Sigmoid colon (tissue), 7 donors: ENCODE data around the gene PLOD2. TPM values are rescaled to one million over a fixed set of nuclear protein-coding genes. Genes with fewer than 3 reads are reported as not detected.
A peak's percentile ranks its signal among the peaks of the same experiment; 100 is the strongest.

Experiments used
- DNase-seq: peaks from one replicate; pipeline ENCODE4 v3.0.0-alpha.2; 2019
- H3K27ac ChIP-seq, 4 donors: fragments of 200-600 bp; sonication (generic); one replicate each; pipeline ENCODE4 v1.5.1; 2016 to 2019; ENCODE audit warnings: mild to moderate bottlenecking in 1 of 4
- H3K27me3 ChIP-seq, 3 donors: fragments of 200-600 bp; sonication (generic); one replicate each; pipeline ENCODE4 v1.5.1; 2019; ENCODE audit warnings: mild to moderate bottlenecking in 1 of 3
- H3K36me3 ChIP-seq, 4 donors: fragments of 200-600 bp; sonication (generic); one replicate each; pipeline ENCODE4 v1.5.1; 2016 to 2019
- H3K4me1 ChIP-seq, 4 donors: fragments of 200-600 bp; sonication (generic); one replicate each; pipeline ENCODE4 v1.5.1; 2017 to 2019
- H3K4me3 ChIP-seq, 4 donors: fragments of 200-600 bp; sonication (generic); one replicate each; pipeline ENCODE4 v1.5.1; 2017 to 2019; ENCODE audit warnings: mild to moderate bottlenecking in 2 of 4, moderate library complexity in 1 of 4
- H3K9me3 ChIP-seq, 4 donors: fragments of 200-600 bp in 3 of 4; sonication (generic) in 3 of 4; one replicate each; pipeline versions ENCODE4 v1.5.1 to v1.6.1; 2013 to 2019
- EP300 ChIP-seq, 4 donors: sonication (generic); formaldehyde crosslinking; IDR thresholded peaks; one replicate each; pipeline ENCODE4 v1.6.1; 2017; ENCODE audit warnings: antibody characterized with exemption in 4 of 4
- POLR2A ChIP-seq, 2 donors: fragments of 450-650 bp; IDR thresholded peaks; one replicate each; pipeline ENCODE4 v1.6.1; 2016; ENCODE audit warnings: antibody characterized with exemption in 2 of 2, mild to moderate bottlenecking in 2 of 2, moderate library complexity in 2 of 2
- POLR2AphosphoS5 ChIP-seq, 4 donors: sonication (generic); formaldehyde crosslinking; IDR thresholded peaks; one replicate each; pipeline ENCODE4 v1.6.1; 2017; ENCODE audit warnings: antibody characterized with exemption in 4 of 4
- WGBS, 2 donors: extraction: QIAGEN DNeasy Blood & Tissue Kit; methylation state at CpG; one replicate each; pipeline ENCODE4 v1.1.7; 2013; 5-methylcytosine and 5-hydroxymethylcytosine counted together
- intact Hi-C: fragments of 100-400 bp; cut with DNase I; formaldehyde crosslinking; loops from one replicate; pipeline ENCODE4 v1.15.1; 2023
- polyA plus RNA-seq, 3 donors: library from polyadenylated mRNA; stranded (reverse); fragments of 200-250 nt; gene quantifications; one replicate each; pipeline ENCODE4 v1.2.3, GENCODE V29; 2013
- total RNA-seq, 4 donors: library from RNA; depleted of rRNA; stranded (reverse); fragments of >200 nt; gene quantifications; one replicate each; pipeline ENCODE4 v1.1.0, GENCODE V29; 2016
- TF ChIP-seq, protein P1 (sequence below), 4 experiments: fragments of 450-650 bp in 3 of 4; fragments of 200-600 bp in 1 of 4; IDR thresholded peaks; one replicate each; pipeline ENCODE4 v1.5.1; 2016 to 2019; ENCODE audit warnings: antibody characterized with exemption in 4 of 4, mild to moderate bottlenecking in 3 of 4, moderate library complexity in 2 of 4
- donor health status: healthy with polysubstance abuse.
- donor health status: Bipolar disorder and iron deficiency.
- donor health status: healthy.

The PLOD2 gene
- total and polyA plus RNA-seq, 7 donors: 13.6 to 79.9 (median 63.3) TPM

DNA sequence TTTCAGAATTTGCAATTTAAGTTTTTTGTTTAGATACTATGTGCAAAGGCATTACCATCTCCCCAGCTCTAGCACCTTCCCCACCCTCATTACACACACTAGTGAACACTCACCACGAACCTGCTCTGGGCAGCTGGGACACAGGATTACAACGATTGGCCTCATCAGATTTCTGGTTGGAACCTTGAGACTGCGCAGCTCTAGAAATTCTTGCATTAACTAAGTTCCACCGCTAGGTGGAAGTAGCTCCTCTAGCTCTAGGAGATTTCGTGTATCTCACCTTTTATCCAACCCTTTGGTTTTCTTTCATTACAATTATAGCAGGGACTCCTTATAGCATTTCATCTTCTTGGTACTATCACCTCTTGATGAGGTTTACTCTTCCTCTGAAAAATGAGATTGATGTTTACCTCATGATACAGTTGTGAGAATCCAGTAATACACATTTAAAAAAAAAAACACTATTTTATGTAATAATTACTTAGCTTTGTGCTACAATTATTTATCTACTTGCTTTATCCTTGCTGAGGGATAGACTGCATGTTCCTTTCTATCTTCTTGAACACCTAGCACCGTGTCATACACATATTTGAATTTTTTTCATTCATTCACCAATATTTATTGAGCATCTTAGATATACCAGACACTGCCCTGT is 28.7 kb upstream of the PLOD2 start:
- peak; percentile 63 for DNase-seq
- H3K9me3 ChIP-seq: no peaks in the 10 kb centered on the region
- intact Hi-C loops: loop anchor here (1.0 to 2.0 kb wide), 2 partner anchors 125 to 138 kb away; no protein-coding TSS in a partner anchor
- H3K4me1 ChIP-seq: peaks cover 0 to 15% (median 7%) of the 10 kb centered on the region in 4 donors
- WGBS, 2 donors: 4 to 10% methylated on average over 6 of the region's 6 CpGs
- peaks cover 0 to 24% (median 1%) of the 10 kb centered on the region in 4 donors for H3K36me3 ChIP-seq
- no peak for TF ChIP-seq POLR2A (IDR thresholded peaks at IDR 0.05)
- TF ChIP-seq, protein P1, sequence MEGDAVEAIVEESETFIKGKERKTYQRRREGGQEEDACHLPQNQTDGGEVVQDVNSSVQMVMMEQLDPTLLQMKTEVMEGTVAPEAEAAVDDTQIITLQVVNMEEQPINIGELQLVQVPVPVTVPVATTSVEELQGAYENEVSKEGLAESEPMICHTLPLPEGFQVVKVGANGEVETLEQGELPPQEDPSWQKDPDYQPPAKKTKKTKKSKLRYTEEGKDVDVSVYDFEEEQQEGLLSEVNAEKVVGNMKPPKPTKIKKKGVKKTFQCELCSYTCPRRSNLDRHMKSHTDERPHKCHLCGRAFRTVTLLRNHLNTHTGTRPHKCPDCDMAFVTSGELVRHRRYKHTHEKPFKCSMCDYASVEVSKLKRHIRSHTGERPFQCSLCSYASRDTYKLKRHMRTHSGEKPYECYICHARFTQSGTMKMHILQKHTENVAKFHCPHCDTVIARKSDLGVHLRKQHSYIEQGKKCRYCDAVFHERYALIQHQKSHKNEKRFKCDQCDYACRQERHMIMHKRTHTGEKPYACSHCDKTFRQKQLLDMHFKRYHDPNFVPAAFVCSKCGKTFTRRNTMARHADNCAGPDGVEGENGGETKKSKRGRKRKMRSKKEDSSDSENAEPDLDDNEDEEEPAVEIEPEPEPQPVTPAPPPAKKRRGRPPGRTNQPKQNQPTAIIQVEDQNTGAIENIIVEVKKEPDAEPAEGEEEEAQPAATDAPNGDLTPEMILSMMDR (IDR thresholded peaks at IDR 0.05): peak; percentile 26 to 76 (median 67)
- H3K4me3 ChIP-seq: no peak overlapping the region
- no peaks in the 10 kb centered on the region for H3K27me3 ChIP-seq
- no peak overlapping the region for H3K27ac ChIP-seq

DNA sequence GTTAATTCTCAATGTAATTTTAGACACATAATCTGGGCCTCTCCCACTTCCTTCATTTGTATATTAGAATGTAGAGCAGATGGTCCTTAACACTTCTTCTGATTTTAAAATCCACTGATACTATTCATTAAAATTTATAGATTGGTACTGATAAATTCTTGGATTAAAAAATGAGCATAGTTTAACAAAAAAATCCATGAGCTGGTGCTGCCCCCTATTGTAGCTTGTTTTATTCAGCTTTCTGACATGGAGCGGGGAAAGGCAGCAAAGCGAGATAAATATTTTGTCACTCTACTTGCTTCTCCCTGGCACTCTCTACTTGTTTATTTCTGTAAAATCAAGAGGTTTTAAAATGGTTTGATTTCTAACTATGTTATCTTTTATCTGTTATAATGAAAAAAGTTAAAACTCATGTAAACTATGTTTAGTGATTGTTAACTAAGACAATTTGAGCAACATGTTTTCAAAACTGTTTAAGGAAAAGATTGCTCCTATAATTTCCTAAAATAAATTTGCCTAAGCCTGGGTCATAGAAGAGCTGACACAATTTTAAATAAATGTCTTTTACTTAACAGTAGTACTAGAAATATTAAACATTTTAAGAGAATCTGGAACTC is 26.5 kb upstream of the PLOD2 start:
- Histone ChIP-seq H3K9me3 (no peaks in the 10 kb centered on the region), H3K27me3 (no peaks in the 10 kb centered on the region), H3K27ac (no peak overlapping the region), H3K36me3 (peaks cover 0 to 2% (median 0%) of the 10 kb centered on the region in 4 donors), H3K4me1 (peaks cover 0 to 23% (median 12%) of the 10 kb centered on the region in 4 donors), H3K4me3 (no peak overlapping the region)
- TF ChIP-seq POLR2AphosphoS5 (IDR thresholded peaks at IDR 0.05) (peak in 1 of 4 donors; percentile 2), POLR2A (IDR thresholded peaks at IDR 0.05) (no peak), EP300 (IDR thresholded peaks at IDR 0.05) (no peak)
- TF ChIP-seq, protein P1 (IDR thresholded peaks at IDR 0.05): peak; percentile 28 to 53 (median 40)
- intact Hi-C loops: no loop called here
- no peak for DNase-seq
- 46 to 69% methylated on average over 2 of the region's 2 CpGs for WGBS, 2 donors

DNA sequence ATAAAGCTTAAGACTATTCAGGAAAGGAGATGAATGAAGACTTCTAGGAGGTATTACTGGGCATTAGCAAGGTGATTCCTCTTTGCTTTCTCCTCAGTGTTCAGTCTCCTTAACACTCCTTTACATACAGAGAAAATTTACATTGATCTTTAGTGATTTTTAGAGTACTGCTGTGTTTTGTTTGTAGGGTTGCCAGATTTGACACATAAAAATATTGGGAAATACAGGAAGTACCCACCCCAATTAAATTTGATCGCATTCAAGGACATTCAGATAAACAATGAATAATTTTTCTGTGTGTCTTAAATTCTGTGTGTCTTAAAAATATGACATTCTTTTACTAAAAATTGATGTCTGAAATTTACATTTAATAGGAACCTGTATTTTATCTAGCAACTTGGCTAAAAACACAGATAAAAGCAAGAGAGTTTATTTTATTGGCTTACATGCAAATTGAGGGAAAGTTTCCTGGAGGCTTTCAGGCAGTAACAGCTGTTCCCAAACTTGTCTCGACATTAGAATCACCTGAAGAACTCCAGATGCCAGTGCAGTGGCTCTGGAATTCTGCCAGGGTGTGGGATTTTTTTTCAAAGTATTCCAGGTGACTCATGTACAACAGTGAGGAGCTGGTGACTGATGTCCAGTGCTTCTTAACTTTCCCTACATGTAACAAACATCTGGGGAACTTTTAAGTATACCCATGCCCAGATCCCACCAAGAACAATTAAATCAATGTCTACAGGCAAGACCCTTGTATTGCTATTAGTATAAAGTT is 23.4 kb upstream of the PLOD2 start:
- peak in 2 of 4 donors; percentile 40 to 42 for TF ChIP-seq POLR2AphosphoS5 (IDR thresholded peaks at IDR 0.05)
- TF ChIP-seq EP300 (IDR thresholded peaks at IDR 0.05): no peak
- TF ChIP-seq, protein P1 (IDR thresholded peaks at IDR 0.05): no peak
- TF ChIP-seq POLR2A (IDR thresholded peaks at IDR 0.05): no peak
- H3K27me3 ChIP-seq: no peaks in the 10 kb centered on the region
- H3K9me3 ChIP-seq: no peaks in the 10 kb centered on the region
- no peak overlapping the region for H3K4me3 ChIP-seq
- intact Hi-C loops: no loop called here
- H3K36me3 ChIP-seq: no peaks in the 10 kb centered on the region
- peaks cover 0 to 19% (median 11%) of the 10 kb centered on the region in 4 donors for H3K4me1 ChIP-seq
- no peak for DNase-seq
- 18 to 63% methylated on average over 2 of the region's 2 CpGs for WGBS, 2 donors
- no peak overlapping the region for H3K27ac ChIP-seq

DNA sequence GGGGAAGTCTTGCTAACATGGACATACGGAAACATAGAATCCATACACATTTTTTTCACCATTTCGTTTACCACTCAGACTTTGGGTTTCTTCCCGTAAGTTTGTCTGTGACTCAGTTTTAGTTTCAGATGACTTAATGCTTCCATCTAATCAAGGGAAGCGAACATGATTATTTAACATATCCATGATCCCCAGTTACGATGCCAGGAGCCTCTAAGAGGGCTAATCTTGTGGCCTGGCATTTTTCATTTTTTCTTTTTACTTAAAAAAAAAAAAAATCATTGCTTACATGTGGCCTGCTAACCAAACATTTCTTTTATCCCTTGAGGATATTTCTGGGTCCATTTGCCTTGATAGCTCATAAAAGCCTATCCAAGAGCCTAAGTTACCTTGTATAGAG is 20.2 kb upstream of the PLOD2 start:
- no peak for TF ChIP-seq POLR2AphosphoS5 (IDR thresholded peaks at IDR 0.05)
- TF ChIP-seq, protein P1 (IDR thresholded peaks at IDR 0.05): no peak
- TF ChIP-seq EP300 (IDR thresholded peaks at IDR 0.05): no peak
- no peak for TF ChIP-seq POLR2A (IDR thresholded peaks at IDR 0.05)

More for the DNA sequence above, 20.2 kb upstream of the PLOD2 start:
- H3K27ac ChIP-seq: no peak overlapping the region
- H3K4me1 ChIP-seq: peaks cover 0 to 34% (median 21%) of the 10 kb centered on the region in 4 donors
- no peak overlapping the region for H3K4me3 ChIP-seq
- WGBS, 2 donors: 89 to 94% methylated on average over 5 of the region's 5 CpGs
- no peaks in the 10 kb centered on the region for H3K27me3 ChIP-seq
- H3K9me3 ChIP-seq: no peaks in the 10 kb centered on the region
- no peak for DNase-seq
- intact Hi-C loops: no loop called here
- H3K36me3 ChIP-seq: no peaks in the 10 kb centered on the region
